Measurements from ENCODE around the gene IL1RAPL2.

GRCh38 chrX:105282077-105282476 lies 716.1 kb downstream of the IL1RAPL2 start:
- TF ChIP-seq EZH2phosphoT487 (IDR thresholded peaks at IDR 0.05; ENCODE audit: low read depth), result no peak
- TF ChIP-seq CTCF (IDR thresholded peaks at IDR 0.05; ENCODE audit: low read depth, low read length), result no peak

Data from OCI-LY3 (cell line).